K562 (cell line): ENCODE results near the gene FBN1. TPM values are rescaled to one million over a fixed set of nuclear protein-coding genes. Genes with fewer than 3 reads are reported as not detected.
A peak's percentile ranks its signal among the peaks of the same experiment; 100 is the strongest.

ENCODE experiments used
- BMI1 ChIP-seq: fragments of 150-350 bp; IDR thresholded peaks from 2 replicates; pipeline ENCODE4 v1.6.1; 2014; ENCODE audit warnings: low read length
- KDM1A ChIP-seq, 2 experiments: fragments of 450-650 bp; IDR thresholded peaks; 2 replicates each; pipeline ENCODE4 v1.6.1; 2016; ENCODE audit warnings: mild to moderate bottlenecking in 2 of 2
- KDM2B ChIP-seq: fragments of 250-450 bp; sonication (Bioruptor Pico); IDR thresholded peaks from 2 replicates; pipeline ENCODE4 v1.8.0; 2021; ENCODE audit warnings: mild to moderate bottlenecking, moderate library complexity
- MBD1 ChIP-seq: fragments of 250-450 bp; sonication (Bioruptor Pico); IDR thresholded peaks from 2 replicates; pipeline ENCODE4 v1.8.0; 2022; ENCODE audit warnings: inconsistent platforms
- NR0B1 ChIP-seq: fragments of 450-650 bp; IDR thresholded peaks from one replicate; pipeline ENCODE4 v1.6.1; 2018; ENCODE audit warnings: mild to moderate bottlenecking, moderate library complexity; ENCODE audit not compliant: partially characterized antibody
- PBX2 ChIP-seq, 2 experiments: IDR thresholded peaks in 1 of 2; conservative IDR thresholded peaks in 1 of 2; 2 replicates each; pipeline ENCODE4 v1.6.1; 2016; ENCODE audit warnings: low read depth in 2 of 2, mild to moderate bottlenecking in 1 of 2, missing compliant biosample characterization in 1 of 2, missing genetic modification characterization in 1 of 2, moderate library complexity in 1 of 2
- SFPQ ChIP-seq: fragments of 200-400 bp; formaldehyde crosslinking; IDR thresholded peaks from 2 replicates; pipeline ENCODE4 v1.6.1; 2017; ENCODE audit warnings: mild to moderate bottlenecking, low read depth, low read length, moderate library complexity
- TRIM24 ChIP-seq, 2 experiments: fragments of 450-650 bp; IDR thresholded peaks; 2 replicates each; pipeline ENCODE4 v1.6.1; 2016
- ZBTB33 ChIP-seq: sonication (generic); formaldehyde crosslinking; IDR thresholded peaks from 2 replicates; pipeline ENCODE4 v1.8.1; 2023; ENCODE audit warnings: mild to moderate bottlenecking, missing genetic modification reagents
- ZNF133 ChIP-seq: fragments of 250-450 bp; sonication (Bioruptor Pico); IDR thresholded peaks from 2 replicates; pipeline ENCODE4 v1.4.0; 2020; ENCODE audit warnings: mild to moderate bottlenecking
- ZNF146 ChIP-seq: IDR thresholded peaks from one replicate; pipeline ENCODE4 v1.6.1; 2018; ENCODE audit warnings: missing compliant biosample characterization; ENCODE audit not compliant: unreplicated experiment
- ZNF165 ChIP-seq: fragments of 250-450 bp; sonication (Bioruptor Pico); IDR thresholded peaks from 2 replicates; pipeline ENCODE4 v1.4.0; 2020; ENCODE audit warnings: borderline replicate concordance
- ZNF274 ChIP-seq: IDR thresholded peaks from 2 replicates; pipeline ENCODE4 v1.6.1; 2011; ENCODE audit warnings: low read depth, mild to moderate bottlenecking, low read length, moderate library complexity, borderline replicate concordance
- polyA plus RNA-seq, 8 experiments: library from polyadenylated mRNA; depleted of rRNA in 4 of 8; stranded (reverse) in 5 of 8; unstranded in 3 of 8; fragments of >200 nt; fragmentation: Nextera tagmentation in 2 of 8; fragmentation: Illumina TruSeq in 1 of 8; extraction: Ambion mirVana in 2 of 8; extraction: Trizol in 1 of 8; gene quantifications; 2 replicates each; pipeline versions ENCODE4 v1.2.1 to v1.2.3, GENCODE V29; 2011 to 2014; ENCODE audit warnings: inconsistent platforms in 1 of 8, missing spikeins in 1 of 8
- total RNA-seq, 7 experiments: library from RNA; depleted of rRNA in 6 of 7; stranded (reverse); fragments of >200 nt in 6 of 7; fragmentation: Illumina TruSeq in 2 of 7; extraction: Trizol in 2 of 7; gene quantifications; 2 replicates each; pipeline versions ENCODE4 v1.2.1 to v1.2.3, GENCODE V29; 2011 to 2021; ENCODE audit warnings: low replicate concordance in 1 of 7

Gene FBN1
- total and polyA plus RNA-seq, 9 of the 15 experiments (the other 6 are each of a cell fraction or from before 2014, with no cell fraction given): 0.15 to 1.2 (median 0.60) TPM

- no peak for TF ChIP-seq BMI1
- TF ChIP-seq KDM2B: no peak
- TF ChIP-seq MBD1 (CRISPR knock-in tag): no peak
- peak; percentile 66 to 70 for TF ChIP-seq KDM1A (IDR thresholded peaks at IDR 0.05)
- TF ChIP-seq SFPQ: no peak
- no peak for TF ChIP-seq ZNF165 (CRISPR knock-in tag)
- TF ChIP-seq ZNF146 (CRISPR knock-in tag): no peak
- no peak for TF ChIP-seq ZBTB33
- peak; percentile 68 to 76; a peak in 3 of 4 replicates for TF ChIP-seq TRIM24 (IDR thresholded peaks at IDR 0.05)
- no peak for TF ChIP-seq ZNF274
- TF ChIP-seq PBX2 (CRISPR knock-in tag; IDR thresholded peaks at IDR 0.05; ENCODE audit: low read depth): no peak
- peak; percentile 85 for TF ChIP-seq PBX2 (tag; conservative IDR thresholded peaks at IDR 0.05; ENCODE audit: low read depth)
- TF ChIP-seq NR0B1: no peak
- no peak for TF ChIP-seq ZNF133 (CRISPR knock-in tag)
These were observed 65.4 kb downstream of the FBN1 start (continued) for GRCh38 chr15:48579945-48580671.
